Heart right ventricle (tissue), 16 donors: ENCODE results near the gene ST6GALNAC4. TPM values are rescaled to one million over a fixed set of nuclear protein-coding genes. Genes with fewer than 3 reads are reported as not detected.

Source experiments
- ATAC-seq, 8 donors: fragments of 200-7000 bp; cut with Tn5 transposase; one replicate each; pipeline ENCODE4 v1.9.1; 2020; ENCODE audit warnings: mild to moderate bottlenecking in 8 of 8, moderate library complexity in 8 of 8, moderate number of reproducible peaks in 1 of 8
- DNase-seq, 2 donors: peaks; one replicate each; pipeline ENCODE4 v3.0.0-alpha.2; 2020
- H3K27ac ChIP-seq, 10 donors: fragments of 200-600 bp; sonication (generic) in 2 of 10; one replicate each; pipeline versions ENCODE4 v1.5.0 to v1.8.0; 2020 to 2022; ENCODE audit warnings: mild to moderate bottlenecking in 3 of 10
- H3K27me3 ChIP-seq, 7 donors: fragments of 200-600 bp; one replicate each; pipeline ENCODE4 v1.8.0; 2021 to 2022; ENCODE audit warnings: mild to moderate bottlenecking in 2 of 7
- H3K36me3 ChIP-seq, 9 donors: fragments of 200-600 bp; sonication (generic) in 1 of 9; one replicate each; pipeline versions ENCODE4 v1.5.0 to v1.8.0; 2020 to 2022; ENCODE audit warnings: mild to moderate bottlenecking in 2 of 9
- H3K4me1 ChIP-seq, 9 donors: fragments of 200-600 bp; sonication (generic) in 1 of 9; one replicate each; pipeline versions ENCODE4 v1.5.0 to v1.8.0; 2020 to 2022; ENCODE audit warnings: mild to moderate bottlenecking in 4 of 9
- H3K4me3 ChIP-seq, 10 donors: fragments of 200-600 bp; sonication (generic) in 2 of 10; one replicate each; pipeline versions ENCODE4 v1.5.0 to v1.8.0; 2020 to 2022; ENCODE audit warnings: mild to moderate bottlenecking in 7 of 10, moderate library complexity in 2 of 10
- H3K9me3 ChIP-seq, 11 donors: fragments of 200-600 bp in 10 of 11; sonication (generic) in 2 of 11; one replicate each; pipeline versions ENCODE4 v1.5.0 to v1.8.0; 2013 to 2022; ENCODE audit warnings: mild to moderate bottlenecking in 2 of 11, control low read depth in 1 of 11, moderate library complexity in 1 of 11
- CTCF ChIP-seq, 9 donors: fragments of 200-600 bp; sonication (generic) in 2 of 9; IDR thresholded peaks; one replicate each; pipeline versions ENCODE4 v1.5.0 to v1.8.0; 2021 to 2022; ENCODE audit warnings: antibody characterized with exemption in 9 of 9, mild to moderate bottlenecking in 5 of 9, moderate library complexity in 1 of 9
- WGBS, 2 donors: extraction: QIAGEN DNeasy Blood & Tissue Kit; methylation state at CpG; one replicate each; pipeline ENCODE4 v1.1.7; 2013; ENCODE audit warnings: inconsistent platforms in 1 of 2; 5-methylcytosine and 5-hydroxymethylcytosine counted together
- intact Hi-C, 10 donors: fragments of 100-400 bp; cut with DNase I; formaldehyde crosslinking; loops; one replicate each; pipeline versions ENCODE4 v1.11.1 to v1.14.2; 2022
- polyA plus RNA-seq, 2 donors: library from polyadenylated mRNA; stranded (reverse); fragments of 200-250 nt; gene quantifications; one replicate each; pipeline ENCODE4 v1.2.3, GENCODE V29; 2013
- total RNA-seq, 10 donors: library from RNA; stranded (reverse); fragmentation: NEBNext Ultra II Directional in 3 of 10; extraction: Animal tissue kit (Norgen Biotek cat#: 25700) in 3 of 10; gene quantifications; one replicate each; pipeline versions ENCODE4 v1.2.1 to v1.2.4, GENCODE V29; 2021 to 2023
- donor health status: Arrhythmogenic right ventricular cardiomyopathy.
- donor health status: ischemic (EF 13 %, LVEDD 7.1; RV severe dilation, severe dysfunction).
- donor health status: healthy with polysubstance abuse.
- donor health status: DM: no; HTN: yes; CAD: no.
- donor health status: DM: no; HTN: no; CAD: no.
- donor health status: ischemic (EF 25% LVEDD 6.9; RV normal size, moderate dysfunction).
- donor health status: ischemic (EF 25% LVEDD 5.7; RV mildly dilated, moderate dysfunction).
- donor health status: healthy.
- donor health status: DM: yes; HTN: yes; CAD: no.
- donor health status: Ischemic cardiomyopathy.
- donor health status: ischemic (EF 35%, LVEDD 5.7; RV mildly dilated, moderate dysfunction).
- donor health status: nonischemic (EF 11% LVEDD 7.7; RV severe dilation, severe dysfunction).
- donor health status: DM: yes; HTN: yes; CAD: no.
- donor health status: PGD.
- donor health status: ischemic (EF 29% LVEDD 5.4; RV normal size, mild dysfunction).
- donor health status: nonischemic (EF 23%, LVEDD 6.1; RV moderate dilation, normal function).

The ST6GALNAC4 gene
- total and polyA plus RNA-seq, 12 donors: 10.8 to 52.9 (median 33.9) TPM

GRCh38 chr9:127937056-127937387, 20.2 kb upstream of the ST6GALNAC4 start:
- no peaks in the 10 kb centered on the region for H3K27me3 ChIP-seq
- TF ChIP-seq CTCF (IDR thresholded peaks at IDR 0.05): no peak
- H3K27ac ChIP-seq: peak overlapping the region in 7 of 10 donors; percentile 52 to 88 (median 71)
- H3K36me3 ChIP-seq: peaks cover 0 to 16% (median 0%) of the 10 kb centered on the region in 9 donors
- H3K4me1 ChIP-seq: peaks cover 15 to 33% (median 23%) of the 10 kb centered on the region in 9 donors
- DNase-seq: no peak
- H3K9me3 ChIP-seq: no peaks in the 10 kb centered on the region
- WGBS, 2 donors: 14 to 17% methylated on average over 7 of the region's 7 CpGs
- intact Hi-C loops: no loop called here
- peak overlapping the region; percentile 60 to 87 (median 76) for H3K4me3 ChIP-seq
- no peak for ATAC-seq

- ATAC-seq (no peak), DNase-seq (peak in 1 of 2 donors; percentile 8)
- H3K4me1 ChIP-seq: peaks cover 18 to 37% (median 25%) of the 10 kb centered on the region in 9 donors
- WGBS, 2 donors: 74 to 76% methylated on average over 14 of the region's 14 CpGs
- peak overlapping the region in 1 of 10 donors; percentile 88 for H3K27ac ChIP-seq
- intact Hi-C loops: no loop called here
- peaks cover 0 to under 1% (median 0%) of the 10 kb centered on the region in 7 donors for H3K27me3 ChIP-seq
- H3K36me3 ChIP-seq: peaks cover 0 to 10% (median 0%) of the 10 kb centered on the region in 9 donors
- H3K4me3 ChIP-seq: peak overlapping the region in 7 of 10 donors; percentile 60 to 87 (median 76)
- no peak for TF ChIP-seq CTCF (IDR thresholded peaks at IDR 0.05)
- H3K9me3 ChIP-seq: no peaks in the 10 kb centered on the region
Measured at GRCh38 chr9:127936347-127936852, 19.6 kb upstream of the ST6GALNAC4 start.

GRCh38 chr9:127935765-127936221, 19.0 kb upstream of the ST6GALNAC4 start:
- 85% methylated on average over 4 of the region's 4 CpGs for WGBS, 2 donors
- no peak for ATAC-seq
- Histone ChIP-seq H3K9me3 (no peaks in the 10 kb centered on the region), H3K27me3 (peaks cover 0 to 7% (median 0%) of the 10 kb centered on the region in 7 donors), H3K4me1 (peaks cover 23 to 43% (median 31%) of the 10 kb centered on the region in 9 donors), H3K27ac (no peak overlapping the region), H3K36me3 (peaks cover 0 to 10% (median 0%) of the 10 kb centered on the region in 9 donors), H3K4me3 (peak overlapping the region in 1 of 10 donors; percentile 81)
- intact Hi-C loops: no loop called here
- DNase-seq: peak in 1 of 2 donors; percentile 3
- TF ChIP-seq CTCF (IDR thresholded peaks at IDR 0.05): no peak

GRCh38 chr9:127934986-127935385, 18.1 kb upstream of the ST6GALNAC4 start:
- no peak overlapping the region for H3K4me3 ChIP-seq
- ATAC-seq: no peak
- H3K4me1 ChIP-seq: peaks cover 28 to 51% (median 37%) of the 10 kb centered on the region in 9 donors
- TF ChIP-seq CTCF (IDR thresholded peaks at IDR 0.05): no peak
- peak in 1 of 2 donors; percentile 10 for DNase-seq
- H3K36me3 ChIP-seq: peaks cover 0 to 10% (median 0%) of the 10 kb centered on the region in 9 donors
- H3K27ac ChIP-seq: no peak overlapping the region
- H3K9me3 ChIP-seq: no peaks in the 10 kb centered on the region
- intact Hi-C loops: no loop called here
- H3K27me3 ChIP-seq: peaks cover 0 to 15% (median 0%) of the 10 kb centered on the region in 7 donors
- WGBS, 2 donors: 72 to 79% methylated on average over 11 of the region's 11 CpGs
